ENCODE measurements around the gene CDK14.
"Not testable (repeated sequence)": the region's sequence is repeated elsewhere in the genome, so short reads cannot be mapped to it uniquely, and the experiment has no call there.

The CDK14 gene

GRCh38 chr7:90900628-90901356 is 304.7 kb downstream of the CDK14 start:
- no peak for DNase-seq (ENCODE audit: low spot score)

GRCh38 chr7:90903841-90904240 is 307.7 kb downstream of the CDK14 start:
- DNase-seq (ENCODE audit: low spot score), result no peak

GRCh38 chr7:90910136-90910535 is 314.0 kb downstream of the CDK14 start:
- no peak for DNase-seq (ENCODE audit: low spot score)

GRCh38 chr7:90916319-90916718 is 320.2 kb downstream of the CDK14 start:
- no peak for DNase-seq (ENCODE audit: low spot score)

GRCh38 chr7:90917539-90917938 is 321.4 kb downstream of the CDK14 start:
- no peak for DNase-seq (ENCODE audit: low spot score)

GRCh38 chr7:90918303-90918702 is 322.2 kb downstream of the CDK14 start:
- DNase-seq (ENCODE audit: low spot score), result no peak

GRCh38 chr7:90919816-90920215 is 323.7 kb downstream of the CDK14 start:
- DNase-seq (ENCODE audit: low spot score), result no peak

GRCh38 chr7:90920336-90920735 is 324.2 kb downstream of the CDK14 start:
- DNase-seq (ENCODE audit: low spot score), result no peak

- DNase-seq (ENCODE audit: low spot score), result no peak
Measured at GRCh38 chr7:90923541-90923997, 327.4 kb downstream of the CDK14 start.

- not testable (repeated sequence) for DNase-seq (ENCODE audit: low spot score)
Measured at GRCh38 chr7:90928700-90929424, 332.7 kb downstream of the CDK14 start.

GRCh38 chr7:90931986-90932916 is 336.1 kb downstream of the CDK14 start:
- no peak for DNase-seq (ENCODE audit: low spot score)

GRCh38 chr7:90933041-90933440 is 336.9 kb downstream of the CDK14 start:
- DNase-seq (ENCODE audit: low spot score), result no peak

GRCh38 chr7:90933984-90934383 is 337.9 kb downstream of the CDK14 start:
- DNase-seq (ENCODE audit: low spot score), result no peak

GRCh38 chr7:90938371-90938770 is 342.2 kb downstream of the CDK14 start:
- peak; percentile 24 for DNase-seq (ENCODE audit: low spot score)

- DNase-seq (ENCODE audit: low spot score), result no peak
Measured at GRCh38 chr7:90939666-90940065, 343.5 kb downstream of the CDK14 start.

GRCh38 chr7:90944021-90944420 is 347.9 kb downstream of the CDK14 start:
- no peak for DNase-seq (ENCODE audit: low spot score)

GRCh38 chr7:90945104-90945787 is 349.1 kb downstream of the CDK14 start:
- no peak for DNase-seq (ENCODE audit: low spot score)

GRCh38 chr7:90946730-90947501 is 350.8 kb downstream of the CDK14 start:
- no peak for DNase-seq (ENCODE audit: low spot score)

GRCh38 chr7:90948085-90948484 is 352.0 kb downstream of the CDK14 start:
- no peak for DNase-seq (ENCODE audit: low spot score)

GRCh38 chr7:90951229-90951628 is 355.1 kb downstream of the CDK14 start:
- DNase-seq (ENCODE audit: low spot score), result no peak

Measured in kidney capillary endothelial cell (primary cell).